ENCODE results near the gene CTCFL.
A peak's percentile ranks its signal among the peaks of the same experiment; 100 is the strongest.

- TF ChIP-seq CTCF (IDR thresholded peaks at IDR 0.05), result no peak
- peak; percentile 21 for TF ChIP-seq POLR2A (IDR thresholded peaks at IDR 0.05)
- TF ChIP-seq EP300 (IDR thresholded peaks at IDR 0.05; ENCODE audit: low read depth), result no peak
Measured at GRCh38 chr20:57571782-57572416, 47.0 kb upstream of the CTCFL start.
